GM12864 (cell line): ENCODE measurements around the gene PABPN1.

Experiments used
- DNase-seq: peaks from one replicate; pipeline ENCODE4 v3.0.0-alpha.2; 2011; ENCODE audit warnings: low read depth
- H3K4me3 ChIP-seq: 2 replicates; pipeline ENCODE4 v1.5.1; 2011; ENCODE audit warnings: mild to moderate bottlenecking, low read depth, low read length, control low read depth
- TF ChIP-seq, protein P1 (sequence below): IDR thresholded peaks from 2 replicates; pipeline ENCODE4 v1.5.1; 2011; ENCODE audit warnings: low read depth, mild to moderate bottlenecking, moderate library complexity, low read length, control low read depth, inconsistent platforms; ENCODE audit errors: missing control alignments

PABPN1 gene

DNA sequence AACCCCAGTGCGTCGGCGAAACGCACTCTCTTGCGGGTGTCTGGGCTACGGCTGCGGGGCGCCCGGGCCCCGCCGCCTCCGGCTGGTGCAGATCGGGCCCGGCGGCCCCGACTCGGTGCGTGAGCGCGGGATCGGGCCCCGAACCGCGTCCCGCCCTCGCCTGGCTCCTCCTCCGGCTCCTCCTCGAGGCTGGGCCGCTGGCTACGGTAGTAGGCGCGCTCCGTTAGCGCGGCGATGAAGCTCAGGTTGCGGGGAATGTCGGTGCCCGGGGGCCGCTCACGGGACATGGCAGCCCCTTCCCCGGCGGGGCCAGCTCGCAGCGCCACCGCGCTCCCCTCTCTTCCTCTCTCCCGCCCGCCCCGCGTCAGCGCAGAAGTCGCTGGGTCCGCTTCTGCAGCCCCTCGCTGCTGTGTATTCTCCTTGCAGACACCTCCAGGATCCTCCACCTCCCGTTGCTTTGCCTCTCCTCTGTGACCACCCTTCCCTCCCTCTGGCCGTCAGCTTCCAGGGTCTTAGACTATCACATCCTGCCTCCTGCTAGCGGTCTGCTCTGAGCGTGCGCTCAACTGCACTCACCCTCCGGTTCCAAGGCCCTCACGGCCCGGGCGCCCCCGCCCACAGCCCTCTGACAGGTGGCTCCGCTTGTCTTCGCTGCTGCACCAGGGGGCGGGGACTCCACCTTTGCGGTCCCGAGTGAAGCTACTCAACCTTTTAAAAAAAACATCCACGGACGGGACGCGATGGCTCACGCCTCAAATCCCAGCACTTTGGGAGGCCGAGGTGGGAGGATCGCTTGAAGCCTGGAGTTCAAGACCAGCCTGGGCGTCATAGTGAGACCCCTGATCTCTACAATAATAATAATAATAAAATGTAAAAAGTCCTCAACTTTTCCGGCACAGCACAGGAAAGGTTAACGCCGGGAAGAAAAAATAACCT is 18.7 kb upstream of the PABPN1 start, which contains the start of gene PPP1R3E:
Gene PPP1R3E, minus strand, starts transcription at position 570 of the 936 bp plus-strand sequence. Its CDS starts 283 bp downstream, at position 287.
- TF ChIP-seq, protein P1, sequence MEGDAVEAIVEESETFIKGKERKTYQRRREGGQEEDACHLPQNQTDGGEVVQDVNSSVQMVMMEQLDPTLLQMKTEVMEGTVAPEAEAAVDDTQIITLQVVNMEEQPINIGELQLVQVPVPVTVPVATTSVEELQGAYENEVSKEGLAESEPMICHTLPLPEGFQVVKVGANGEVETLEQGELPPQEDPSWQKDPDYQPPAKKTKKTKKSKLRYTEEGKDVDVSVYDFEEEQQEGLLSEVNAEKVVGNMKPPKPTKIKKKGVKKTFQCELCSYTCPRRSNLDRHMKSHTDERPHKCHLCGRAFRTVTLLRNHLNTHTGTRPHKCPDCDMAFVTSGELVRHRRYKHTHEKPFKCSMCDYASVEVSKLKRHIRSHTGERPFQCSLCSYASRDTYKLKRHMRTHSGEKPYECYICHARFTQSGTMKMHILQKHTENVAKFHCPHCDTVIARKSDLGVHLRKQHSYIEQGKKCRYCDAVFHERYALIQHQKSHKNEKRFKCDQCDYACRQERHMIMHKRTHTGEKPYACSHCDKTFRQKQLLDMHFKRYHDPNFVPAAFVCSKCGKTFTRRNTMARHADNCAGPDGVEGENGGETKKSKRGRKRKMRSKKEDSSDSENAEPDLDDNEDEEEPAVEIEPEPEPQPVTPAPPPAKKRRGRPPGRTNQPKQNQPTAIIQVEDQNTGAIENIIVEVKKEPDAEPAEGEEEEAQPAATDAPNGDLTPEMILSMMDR = no peak
- DNase-seq = peak; percentile 78
- peak within 1 kb of the TSS; percentile 78 for H3K4me3 ChIP-seq

DNA sequence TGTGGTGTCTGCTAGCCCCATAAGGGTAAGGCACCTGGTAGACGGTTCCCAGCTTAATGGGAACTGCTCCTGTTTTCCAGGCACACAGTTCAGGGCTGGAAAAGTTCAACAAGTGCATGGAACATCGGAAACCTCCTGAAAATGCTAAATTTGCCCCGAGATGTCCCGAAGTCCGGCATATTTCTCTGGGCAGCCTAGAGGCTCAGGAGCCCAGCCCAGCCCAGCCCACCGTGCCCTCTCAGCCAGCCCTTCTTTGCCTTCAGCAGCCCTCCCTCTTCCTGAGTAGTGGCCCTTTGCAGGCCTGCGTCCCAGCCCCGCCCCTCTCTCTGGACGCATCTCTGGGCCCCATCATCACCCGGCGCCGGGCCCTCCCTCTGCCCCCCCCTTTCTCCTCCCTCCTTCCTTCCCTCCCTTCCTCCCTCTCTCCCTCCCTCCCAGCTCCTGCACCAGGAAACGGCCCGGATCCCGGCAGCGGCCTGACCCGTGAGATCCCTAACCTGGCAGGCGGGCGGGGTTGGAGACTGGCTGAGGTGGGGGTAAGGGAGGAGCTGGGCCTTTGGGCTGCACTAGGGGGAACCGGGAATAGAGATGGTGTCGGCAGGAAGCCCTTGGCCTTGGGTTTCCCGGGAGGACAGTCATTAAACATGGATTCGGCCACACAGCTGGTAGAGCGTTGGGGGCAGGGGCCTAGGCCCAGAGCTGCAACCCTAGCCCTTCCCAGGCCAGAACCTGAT is 14.7 kb upstream of the PABPN1 start, which contains the start of gene BCL2L2:
Gene BCL2L2, plus strand, starts transcription at position 422 of the 734 bp plus-strand sequence. CDS start 935 bp downstream, outside the sequence.
- TF ChIP-seq, protein P1 = no peak
- DNase-seq = no peak
- H3K4me3 ChIP-seq = peak within 1 kb of the TSS; percentile 87

DNA sequence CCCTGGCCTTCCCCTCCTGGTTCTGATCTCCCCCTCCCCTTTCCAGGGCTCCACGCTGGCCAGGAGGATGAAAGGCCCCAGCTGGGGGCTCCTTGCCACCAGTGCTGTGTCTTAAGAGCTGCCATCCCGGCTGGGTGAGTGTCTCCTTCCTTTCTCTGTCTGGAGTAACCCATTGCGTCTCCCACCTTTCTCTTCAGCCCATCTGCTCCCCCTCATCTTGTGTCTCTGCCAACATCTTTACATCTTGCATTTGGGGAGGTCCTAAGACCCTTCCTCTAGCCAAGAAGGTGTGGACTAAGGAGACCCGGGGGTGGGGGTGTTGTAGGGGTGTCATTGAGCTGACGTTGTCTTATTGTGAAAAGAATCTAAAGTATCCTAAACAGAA is 14.1 kb upstream of the PABPN1 start:
- TF ChIP-seq, protein P1 = no peak
- DNase-seq = no peak
- H3K4me3 ChIP-seq = peak overlapping the region; percentile 87

DNA sequence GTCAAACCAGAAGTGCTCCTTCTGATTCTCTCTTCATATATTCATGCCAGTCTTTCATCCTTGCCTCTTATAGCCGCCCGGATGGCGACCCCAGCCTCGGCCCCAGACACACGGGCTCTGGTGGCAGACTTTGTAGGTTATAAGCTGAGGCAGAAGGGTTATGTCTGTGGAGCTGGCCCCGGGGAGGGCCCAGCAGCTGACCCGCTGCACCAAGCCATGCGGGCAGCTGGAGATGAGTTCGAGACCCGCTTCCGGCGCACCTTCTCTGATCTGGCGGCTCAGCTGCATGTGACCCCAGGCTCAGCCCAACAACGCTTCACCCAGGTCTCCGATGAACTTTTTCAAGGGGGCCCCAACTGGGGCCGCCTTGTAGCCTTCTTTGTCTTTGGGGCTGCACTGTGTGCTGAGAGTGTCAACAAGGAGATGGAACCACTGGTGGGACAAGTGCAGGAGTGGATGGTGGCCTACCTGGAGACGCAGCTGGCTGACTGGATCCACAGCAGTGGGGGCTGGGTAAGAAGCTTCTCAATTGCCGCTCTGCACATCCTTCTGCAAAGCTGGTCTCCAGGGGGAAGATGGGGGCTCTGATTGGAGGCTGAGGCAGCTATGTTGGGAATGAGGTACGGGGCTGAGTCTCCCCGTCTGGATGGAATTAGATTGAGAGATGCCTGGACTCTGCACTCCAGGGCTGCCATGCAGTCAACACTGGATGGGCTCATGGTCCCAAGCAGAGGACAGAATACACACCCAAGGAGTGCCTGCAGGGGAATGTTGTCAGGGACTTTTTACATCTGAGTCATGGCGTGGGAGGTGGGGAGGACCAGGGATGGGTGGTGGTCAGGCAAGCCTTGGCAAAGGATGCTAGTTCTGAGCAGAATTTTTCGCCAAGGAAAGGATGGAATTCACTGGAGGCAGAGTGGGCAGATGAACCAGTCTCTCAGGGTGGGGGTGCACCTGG is 13.3 kb upstream of the PABPN1 start:
- no peak for DNase-seq
- peak overlapping the region; percentile 87 for H3K4me3 ChIP-seq
- TF ChIP-seq, protein P1 = no peak

DNA sequence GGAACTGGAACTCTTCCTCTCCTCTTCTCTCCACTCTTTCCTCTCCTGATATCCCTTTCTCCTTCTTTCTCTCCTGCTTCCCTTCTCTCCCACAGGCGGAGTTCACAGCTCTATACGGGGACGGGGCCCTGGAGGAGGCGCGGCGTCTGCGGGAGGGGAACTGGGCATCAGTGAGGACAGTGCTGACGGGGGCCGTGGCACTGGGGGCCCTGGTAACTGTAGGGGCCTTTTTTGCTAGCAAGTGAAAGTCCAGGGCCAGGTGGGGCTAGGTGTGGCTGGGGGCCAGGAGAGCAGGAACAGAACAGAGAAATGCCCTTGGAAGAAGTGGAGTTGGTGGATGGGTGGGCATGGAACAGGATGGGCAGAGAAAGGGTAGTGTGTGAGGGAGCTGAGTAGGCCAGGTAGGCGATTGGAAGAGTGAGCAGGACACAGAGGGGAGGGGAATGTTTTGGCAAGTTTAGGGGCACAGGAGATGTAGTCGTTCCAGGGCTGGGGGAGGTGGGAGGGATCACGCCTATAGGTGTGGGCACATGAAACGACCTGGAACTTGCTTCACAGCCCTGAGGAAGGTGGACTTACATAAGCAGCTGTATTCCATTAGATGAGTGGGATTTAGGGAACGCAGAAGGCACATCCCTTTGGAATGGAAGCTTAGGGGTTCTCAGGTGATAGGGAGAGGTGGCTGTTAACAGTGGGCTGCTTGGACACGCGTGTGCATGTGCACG is 12.4 kb upstream of the PABPN1 start:
- no peak for DNase-seq
- H3K4me3 ChIP-seq = no peak overlapping the region
- TF ChIP-seq, protein P1 = no peak

DNA sequence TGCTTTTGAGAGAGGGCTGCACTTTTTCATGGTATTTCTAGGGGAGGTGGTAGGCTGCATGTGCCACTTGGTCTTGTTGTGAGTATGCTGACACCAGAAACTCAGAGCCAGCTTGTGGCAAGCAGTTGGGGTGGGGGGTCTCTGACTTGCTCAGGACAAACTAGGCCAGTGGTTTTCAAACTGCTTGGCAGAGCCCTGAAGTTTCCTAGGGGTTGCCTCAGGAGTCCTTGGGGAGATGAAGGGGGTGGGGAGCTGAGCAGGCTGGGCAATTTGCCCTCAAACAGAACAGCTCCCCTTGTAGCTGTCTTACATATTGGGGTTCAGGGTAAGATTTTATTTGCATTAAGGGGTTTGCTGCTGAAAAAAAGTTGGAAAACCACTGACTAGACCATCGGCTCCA is 10.7 kb upstream of the PABPN1 start:
- DNase-seq = no peak
- H3K4me3 ChIP-seq = no peak overlapping the region
- TF ChIP-seq, protein P1 = no peak
